ENCODE results near the gene TRIM63. TPM values are rescaled to one million over a fixed set of nuclear protein-coding genes. Genes with fewer than 3 reads are reported as not detected.

Gene TRIM63
- total RNA-seq, 1 experiment from 2014 or later = not detected

GRCh38 chr1:26041978-26042377 lies 25.5 kb downstream of the TRIM63 start:
- H3K23ac ChIP-seq (ENCODE audit: insufficient read length, low read depth, low read length) = no peak overlapping the region
- H3K27me3 ChIP-seq (ENCODE audit: insufficient read depth, low read length) = peaks cover 32% of the 10 kb centered on the region
- Mint-ChIP-seq H3K4me3 (no peak overlapping the region), H3K27me3 (ENCODE audit: low read depth) (peaks cover 94% of the 10 kb centered on the region), H3K27ac (no peak overlapping the region), H3K4me1 (peaks cover 5 to 9% of the 10 kb centered on the region in 2 experiments; a peak in 3 of 4 replicates), H3K9me3 (no peaks in the 10 kb centered on the region), H3K36me3 (ENCODE audit: insufficient read depth in 1 of 3, low read depth in 3 of 3) (no peaks in the 10 kb centered on the region)
- H3K56ac ChIP-seq (ENCODE audit: insufficient read length, low read depth, low read length) = no peak overlapping the region
- H2BK12ac ChIP-seq (ENCODE audit: insufficient read length, low read depth, low read length) = no peak overlapping the region
- H3K4me2 ChIP-seq (ENCODE audit: insufficient read depth, insufficient read length, low read length) = no peak overlapping the region
- no peak for DNase-seq
- no peak overlapping the region for H4K91ac ChIP-seq (ENCODE audit: insufficient read length, low read depth, low read length)
- H2BK120ac ChIP-seq (ENCODE audit: low read depth, low read length, poor library complexity, severe bottlenecking) = no peak overlapping the region
- no CpG with 5 or more reads among the region's 4 CpGs for WGBS (ENCODE audit: extremely low coverage, insufficient read length, low lambda C conversion rate)
- H2AFZ ChIP-seq (ENCODE audit: low read length) = no peak overlapping the region
- no peak overlapping the region for H2BK5ac ChIP-seq (ENCODE audit: insufficient read length, low read length)
- H2AK5ac ChIP-seq (ENCODE audit: insufficient read length, low read length) = no peak overlapping the region
- no peak overlapping the region for H3K4ac ChIP-seq (ENCODE audit: low read depth, low read length)
- no peaks in the 10 kb centered on the region for H3K9me3 ChIP-seq (ENCODE audit: control insufficient read depth, low read depth, low read length)
- H3K4me1 ChIP-seq (ENCODE audit: insufficient read depth, low read length) = no peaks in the 10 kb centered on the region
- H4K20me1 ChIP-seq (ENCODE audit: control insufficient read depth, insufficient read depth, insufficient read length) = peaks cover 4% of the 10 kb centered on the region
- H3K23me2 ChIP-seq (ENCODE audit: insufficient read length, low read depth, low read length, poor library complexity, severe bottlenecking) = peaks cover 10% of the 10 kb centered on the region
- no peak for TF ChIP-seq CTCF (conservative IDR thresholded peaks at IDR 0.05)
- H3K14ac ChIP-seq (ENCODE audit: insufficient read depth, low read length) = no peak overlapping the region
- H4K5ac ChIP-seq (ENCODE audit: insufficient read length, low read depth, low read length) = no peak overlapping the region
- H2BK15ac ChIP-seq (ENCODE audit: low read depth, low read length) = no peak overlapping the region
- no peak overlapping the region for H3K18ac ChIP-seq (ENCODE audit: insufficient read length, low read depth, low read length)
- no peak overlapping the region for H3K9ac ChIP-seq (ENCODE audit: extremely low read depth, insufficient read length, low read length)
- H2BK20ac ChIP-seq (ENCODE audit: low read depth, low read length, poor library complexity, severe bottlenecking) = no peak overlapping the region
- no peak overlapping the region for H4K8ac ChIP-seq (replicated peaks; ENCODE audit: insufficient read length, low read depth, low read length)
- no peak overlapping the region for H3K27ac ChIP-seq (ENCODE audit: insufficient read length, low read depth, low read length)
- H3K79me2 ChIP-seq (ENCODE audit: insufficient read depth, low read length) = no peaks in the 10 kb centered on the region
- no peaks in the 10 kb centered on the region for H3K79me1 ChIP-seq (ENCODE audit: insufficient read depth, low read depth, low read length, poor library complexity, severe bottlenecking)
- H3T11ph ChIP-seq (ENCODE audit: low read length) = no peak overlapping the region
